ENCODE measurements around the gene ATP6V0E2. TPM values are rescaled to one million over a fixed set of nuclear protein-coding genes. Genes with fewer than 3 reads are reported as not detected.
A peak's percentile ranks its signal among the peaks of the same experiment; 100 is the strongest.

ATP6V0E2 gene
- total and polyA plus RNA-seq, 2 donors from 2014 or later = 19.8 to 138 TPM

- Histone ChIP-seq H3K4me3 (ENCODE audit: low read length in 3 of 3) (no peak overlapping the region), H3K27me3 (ENCODE audit: control insufficient read depth, insufficient read depth, low read length) (no peaks in the 10 kb centered on the region), H3K9ac (ENCODE audit: low read length in 3 of 3) (no peak overlapping the region), H3K4me1 (ENCODE audit: control insufficient read depth in 2 of 3, insufficient read depth in 2 of 3, low read depth in 1 of 3, low read length in 3 of 3) (peaks cover 0 to 16% (median 3%) of the 10 kb centered on the region in 3 donors), H3K27ac (ENCODE audit: low read depth in 2 of 2, low read length in 2 of 2) (no peak overlapping the region), H3K9me3 (ENCODE audit: control insufficient read depth in 2 of 3, insufficient read depth in 1 of 3, low read length in 3 of 3) (no peaks in the 10 kb centered on the region), H3K36me3 (ENCODE audit: control insufficient read depth in 2 of 3, insufficient read depth in 3 of 3, low read length in 3 of 3) (peaks cover 0 to 6% (median 0%) of the 10 kb centered on the region in 3 donors)
- FAIRE-seq (no peak), DNase-seq (no peak)
- intact Hi-C loops (cut with DNase I) = no loop called here
- no peak for TF ChIP-seq CTCF (IDR thresholded peaks at IDR 0.05; ENCODE audit: borderline replicate concordance, extremely low read depth, insufficient read depth)
Measured at GRCh38 chr7:149853157-149853556, 20.6 kb upstream of the ATP6V0E2 start.

DNA sequence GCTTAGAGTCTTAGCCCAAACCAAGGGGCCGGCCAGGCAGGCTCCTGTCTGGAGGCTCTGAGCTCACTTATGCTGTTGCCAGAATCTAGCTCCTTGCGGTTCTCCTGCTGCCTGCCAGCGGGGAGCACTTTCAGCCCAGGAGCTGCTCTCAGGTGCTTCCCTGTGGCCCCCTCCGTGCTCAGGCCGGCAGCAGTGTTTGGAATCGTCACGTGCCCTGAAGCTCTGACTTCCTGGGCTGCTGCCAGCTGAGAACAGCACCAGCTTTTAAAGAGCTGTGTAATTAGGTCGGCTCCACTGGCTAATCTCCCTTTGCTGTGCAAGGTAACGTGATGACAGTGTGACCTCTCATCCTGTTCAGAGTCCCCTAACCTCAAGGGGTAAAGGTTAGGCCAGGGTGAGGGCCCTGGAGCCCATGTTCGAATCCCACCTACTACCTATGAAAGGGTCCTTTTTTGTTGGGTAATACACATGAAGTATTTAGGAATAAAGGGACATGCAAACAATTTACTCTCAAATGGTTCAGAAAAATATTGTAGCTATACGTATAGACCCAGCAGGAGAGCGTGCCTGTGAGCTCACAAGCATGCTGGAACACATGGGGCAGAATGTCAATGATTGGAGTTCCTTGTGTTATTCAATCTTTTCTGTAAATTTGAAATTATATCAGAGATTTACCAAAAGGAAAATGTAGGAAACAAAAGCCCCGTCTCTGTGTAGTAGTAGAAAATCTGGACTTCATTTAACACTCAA lies 19.0 kb upstream of the ATP6V0E2 start:
- FAIRE-seq = no peak
- H3K27ac ChIP-seq (ENCODE audit: low read depth in 2 of 2, low read length in 2 of 2) = peak overlapping the region in 1 of 2 donors; percentile 2

DNA sequence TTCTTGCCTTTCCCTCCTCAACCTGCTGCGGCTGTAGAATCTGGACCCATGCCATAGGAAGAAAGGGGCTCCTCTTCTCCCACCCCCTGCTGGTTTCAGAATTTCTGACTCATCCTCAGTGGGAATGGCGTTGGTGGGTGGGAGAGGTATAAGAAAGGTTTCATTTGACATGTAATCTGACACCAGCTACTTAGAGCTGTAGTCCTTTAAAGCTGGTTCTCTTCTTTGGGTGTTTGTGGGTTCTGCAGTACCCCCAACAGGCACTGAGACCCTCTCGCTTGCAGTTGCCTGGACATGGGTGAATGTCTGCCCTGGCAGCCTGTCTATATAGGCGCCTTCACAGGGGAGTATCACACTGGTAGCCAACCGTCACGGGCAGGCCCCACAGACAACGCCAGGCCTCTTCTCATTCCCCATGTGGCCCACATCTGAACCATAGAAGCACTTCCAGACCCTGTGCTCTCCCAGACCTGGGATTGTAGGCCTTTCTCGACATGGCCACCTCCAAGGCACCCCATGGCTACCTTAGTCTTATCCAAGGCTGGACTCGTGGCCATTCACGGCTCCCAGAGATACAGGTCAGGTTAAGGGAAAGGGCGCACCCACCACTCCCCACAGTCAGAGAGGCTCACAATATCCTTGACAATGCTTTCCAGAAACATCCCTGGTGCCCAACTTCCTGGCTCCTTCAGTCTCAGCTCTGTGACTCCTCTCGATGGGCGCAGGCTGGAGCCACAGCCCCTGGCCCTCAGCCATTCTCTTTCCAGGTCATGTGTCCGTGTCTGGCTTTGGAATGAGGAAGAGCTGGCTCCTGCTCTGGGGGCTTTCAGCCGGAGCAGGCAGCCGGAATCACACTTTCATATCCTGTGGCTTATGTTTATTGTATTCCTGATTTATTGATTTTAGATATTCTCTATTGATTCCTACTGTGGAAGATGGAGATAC lies 18.1 kb upstream of the ATP6V0E2 start:
- DNase-seq = peak in 2 of 5 donors; percentile 49 to 66
- FAIRE-seq = no peak
- Histone ChIP-seq H3K9ac (ENCODE audit: low read length in 3 of 3) (no peak overlapping the region), H3K36me3 (ENCODE audit: control insufficient read depth in 2 of 3, insufficient read depth in 3 of 3, low read length in 3 of 3) (peaks cover 0 to 10% (median 4%) of the 10 kb centered on the region in 3 donors), H3K27ac (ENCODE audit: low read depth in 2 of 2, low read length in 2 of 2) (no peak overlapping the region), H3K27me3 (ENCODE audit: control insufficient read depth, insufficient read depth, low read length) (no peaks in the 10 kb centered on the region), H3K4me1 (ENCODE audit: control insufficient read depth in 2 of 3, insufficient read depth in 2 of 3, low read depth in 1 of 3, low read length in 3 of 3) (peaks cover 0 to 16% (median 3%) of the 10 kb centered on the region in 3 donors), H3K9me3 (ENCODE audit: control insufficient read depth in 2 of 3, insufficient read depth in 1 of 3, low read length in 3 of 3) (no peaks in the 10 kb centered on the region), H3K4me3 (ENCODE audit: low read length in 3 of 3) (no peak overlapping the region)
- no peak for TF ChIP-seq CTCF (IDR thresholded peaks at IDR 0.05; ENCODE audit: borderline replicate concordance, extremely low read depth, insufficient read depth)
- intact Hi-C loops (cut with DNase I) = no loop called here

More for the DNA sequence above, 19.0 kb upstream of the ATP6V0E2 start:
- Histone ChIP-seq H3K9ac (ENCODE audit: low read length in 3 of 3) (no peak overlapping the region), H3K27me3 (ENCODE audit: control insufficient read depth, insufficient read depth, low read length) (no peaks in the 10 kb centered on the region), H3K36me3 (ENCODE audit: control insufficient read depth in 2 of 3, insufficient read depth in 3 of 3, low read length in 3 of 3) (peaks cover 0 to 4% (median 1%) of the 10 kb centered on the region in 3 donors), H3K9me3 (ENCODE audit: control insufficient read depth in 2 of 3, insufficient read depth in 1 of 3, low read length in 3 of 3) (no peaks in the 10 kb centered on the region), H3K4me1 (ENCODE audit: control insufficient read depth in 2 of 3, insufficient read depth in 2 of 3, low read depth in 1 of 3, low read length in 3 of 3) (peaks cover 0 to 16% (median 3%) of the 10 kb centered on the region in 3 donors), H3K4me3 (ENCODE audit: low read length in 3 of 3) (no peak overlapping the region)
- intact Hi-C loops (cut with DNase I) = no loop called here
- no peak for TF ChIP-seq CTCF (IDR thresholded peaks at IDR 0.05; ENCODE audit: borderline replicate concordance, extremely low read depth, insufficient read depth)
- peak; percentile 63 to 88 (median 76) for DNase-seq

Measured in kidney (tissue), 14 donors.